A673 (cell line): ENCODE measurements around the gene CNTLN.

ENCODE experiments used
- CTCF ChIP-seq: fragments of 300-800, 200-600 bp; sonication (generic); conservative IDR thresholded peaks from 2 replicates; pipeline ENCODE4 v1.5.1; 2017; ENCODE audit warnings: low read depth, mild to moderate bottlenecking, antibody characterized with exemption, low read length, moderate library complexity, mixed read lengths
- EZH2 ChIP-seq: fragments of 200-600 bp; sonication (generic); IDR thresholded peaks from 2 replicates; pipeline ENCODE4 v1.6.1; 2017; ENCODE audit warnings: borderline replicate concordance, low read depth, mild to moderate bottlenecking, mixed read lengths, antibody characterized with exemption, low read length; ENCODE audit not compliant: poor library complexity, severe bottlenecking

DNA sequence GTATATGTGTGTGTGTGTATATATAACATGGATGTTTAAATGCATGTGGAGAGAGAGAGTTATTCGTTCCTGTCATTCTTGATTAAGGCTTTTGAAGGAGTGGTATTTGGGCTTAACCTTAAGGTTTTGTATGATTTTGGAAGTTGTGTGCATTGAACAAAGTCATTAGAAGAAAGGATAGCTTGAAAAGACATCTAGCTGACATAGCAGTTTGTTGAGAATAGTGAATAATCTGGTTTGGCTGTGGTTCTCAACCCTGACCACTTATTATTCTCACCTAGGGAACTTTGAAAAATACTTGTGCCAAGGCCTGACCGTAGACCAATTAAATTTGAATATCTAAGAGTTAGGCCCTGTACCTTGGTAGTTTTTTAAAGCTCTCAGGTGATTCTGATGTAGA, 303.0 kb downstream of the CNTLN start:
- TF ChIP-seq CTCF (no peak), EZH2 (no peak)
